Right hindlimb (tissue), 1 donor: Measurements from ENCODE around the gene ITPR1.

Experiments
- DNase-seq: peaks from one replicate; pipeline ENCODE4 v3.0.0-alpha.2; 2018

Gene ITPR1

GRCh38 chr3:4690277-4690676, 197.1 kb downstream of the ITPR1 start:
- DNase-seq: no peak

- no peak for DNase-seq
Observed at GRCh38 chr3:4693620-4694019, 200.5 kb downstream of the ITPR1 start.

- DNase-seq: no peak
Observed at GRCh38 chr3:4695846-4696245, 202.7 kb downstream of the ITPR1 start.

GRCh38 chr3:4696266-4696665, 203.1 kb downstream of the ITPR1 start:
- no peak for DNase-seq

GRCh38 chr3:4698125-4698821, 205.1 kb downstream of the ITPR1 start:
- no peak for DNase-seq

- no peak for DNase-seq
Observed at GRCh38 chr3:4703054-4703480, 209.9 kb downstream of the ITPR1 start.

GRCh38 chr3:4704552-4704951, 211.4 kb downstream of the ITPR1 start:
- no peak for DNase-seq

GRCh38 chr3:4707324-4707723, 214.2 kb downstream of the ITPR1 start:
- DNase-seq: no peak

GRCh38 chr3:4708230-4708629, 215.1 kb downstream of the ITPR1 start:
- no peak for DNase-seq

GRCh38 chr3:4709341-4709740, 216.2 kb downstream of the ITPR1 start:
- DNase-seq: no peak

GRCh38 chr3:4710191-4710590, 217.0 kb downstream of the ITPR1 start:
- DNase-seq: no peak

- no peak for DNase-seq
Observed at GRCh38 chr3:4711680-4711992, 218.5 kb downstream of the ITPR1 start.

- no peak for DNase-seq
Observed at GRCh38 chr3:4712109-4712508, 219.0 kb downstream of the ITPR1 start.

GRCh38 chr3:4714045-4714444, 220.9 kb downstream of the ITPR1 start:
- no peak for DNase-seq

GRCh38 chr3:4716266-4716665, 223.1 kb downstream of the ITPR1 start:
- DNase-seq: no peak

- DNase-seq: peak; percentile 37
Observed at GRCh38 chr3:4716706-4717362, 223.7 kb downstream of the ITPR1 start.

GRCh38 chr3:4717363-4717740, 224.2 kb downstream of the ITPR1 start:
- no peak for DNase-seq

- DNase-seq: no peak
Observed at GRCh38 chr3:4718179-4718736, 225.1 kb downstream of the ITPR1 start.

- DNase-seq: peak; percentile 74
Observed at GRCh38 chr3:4719046-4719501, 225.9 kb downstream of the ITPR1 start.

- peak; percentile 68 for DNase-seq
Observed at GRCh38 chr3:4720316-4721075, 227.3 kb downstream of the ITPR1 start.

GRCh38 chr3:4721511-4721911, 228.4 kb downstream of the ITPR1 start:
- no peak for DNase-seq

- no peak for DNase-seq
Observed at GRCh38 chr3:4722103-4722502, 229.0 kb downstream of the ITPR1 start.

GRCh38 chr3:4724051-4724629, 231.0 kb downstream of the ITPR1 start:
- no peak for DNase-seq
